GM12875 (cell line): ENCODE measurements around the gene KCTD1.
A peak's percentile ranks its signal among the peaks of the same experiment; 100 is the strongest.

Experiments
- H3K4me3 ChIP-seq: one replicate; pipeline ENCODE4 v1.5.1; 2011; ENCODE audit warnings: low read depth, low read length, control low read depth
- TF ChIP-seq, protein P1 (sequence below): IDR thresholded peaks from 2 replicates; pipeline ENCODE4 v1.5.1; 2011; ENCODE audit warnings: low read depth, mild to moderate bottlenecking, control low read depth, inconsistent platforms, low read length, moderate library complexity, borderline replicate concordance; ENCODE audit not compliant: insufficient read depth

KCTD1 gene

DNA sequence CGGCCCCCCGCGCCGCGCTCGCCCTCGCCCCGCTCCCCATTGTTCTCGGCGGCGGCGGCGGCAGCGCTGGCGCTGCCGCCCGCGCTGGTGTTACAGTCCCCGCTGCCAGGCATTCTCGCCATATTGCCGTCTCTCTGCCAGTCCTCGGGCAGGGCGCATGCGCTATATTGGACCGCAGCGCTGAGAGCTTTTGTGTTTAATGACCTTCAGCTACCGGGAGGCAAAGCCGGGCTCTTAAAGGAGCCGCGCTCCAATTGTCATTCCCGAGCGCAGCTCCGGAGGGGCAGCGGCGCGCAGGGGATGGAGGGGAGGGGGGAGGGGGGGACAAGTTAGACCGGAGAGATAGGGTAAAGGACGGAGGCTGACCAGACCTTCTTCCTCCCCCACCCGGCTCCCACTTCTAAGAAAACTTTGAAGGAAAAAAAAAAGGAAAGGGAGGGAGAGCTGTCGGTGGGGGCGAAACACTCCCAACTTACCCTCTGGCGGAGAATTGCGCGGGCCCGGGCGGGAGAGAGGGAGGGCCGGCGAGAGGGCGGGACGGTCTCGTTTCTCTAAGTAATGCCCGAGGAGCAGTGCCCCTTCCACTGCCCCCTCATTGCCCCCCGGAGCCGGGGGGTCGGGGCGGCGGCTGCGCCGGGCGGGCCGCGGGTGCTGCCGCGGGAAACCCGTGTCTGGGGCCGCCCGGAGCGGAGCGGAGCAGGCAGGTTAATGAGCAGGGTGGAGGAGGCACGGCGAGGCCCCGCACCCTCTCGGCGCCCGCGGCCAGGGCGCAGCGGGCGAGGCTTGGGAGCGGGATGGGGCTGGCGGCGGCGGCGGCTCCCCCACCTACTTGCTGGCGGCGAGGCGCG lies at the start of gene KCTD1:
KCTD1 (minus strand) TSS at position 139 of the 848 bp plus-strand sequence; CDS start at position 122, 17 bp downstream.
- TF ChIP-seq, protein P1, sequence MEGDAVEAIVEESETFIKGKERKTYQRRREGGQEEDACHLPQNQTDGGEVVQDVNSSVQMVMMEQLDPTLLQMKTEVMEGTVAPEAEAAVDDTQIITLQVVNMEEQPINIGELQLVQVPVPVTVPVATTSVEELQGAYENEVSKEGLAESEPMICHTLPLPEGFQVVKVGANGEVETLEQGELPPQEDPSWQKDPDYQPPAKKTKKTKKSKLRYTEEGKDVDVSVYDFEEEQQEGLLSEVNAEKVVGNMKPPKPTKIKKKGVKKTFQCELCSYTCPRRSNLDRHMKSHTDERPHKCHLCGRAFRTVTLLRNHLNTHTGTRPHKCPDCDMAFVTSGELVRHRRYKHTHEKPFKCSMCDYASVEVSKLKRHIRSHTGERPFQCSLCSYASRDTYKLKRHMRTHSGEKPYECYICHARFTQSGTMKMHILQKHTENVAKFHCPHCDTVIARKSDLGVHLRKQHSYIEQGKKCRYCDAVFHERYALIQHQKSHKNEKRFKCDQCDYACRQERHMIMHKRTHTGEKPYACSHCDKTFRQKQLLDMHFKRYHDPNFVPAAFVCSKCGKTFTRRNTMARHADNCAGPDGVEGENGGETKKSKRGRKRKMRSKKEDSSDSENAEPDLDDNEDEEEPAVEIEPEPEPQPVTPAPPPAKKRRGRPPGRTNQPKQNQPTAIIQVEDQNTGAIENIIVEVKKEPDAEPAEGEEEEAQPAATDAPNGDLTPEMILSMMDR: no peak
- H3K4me3 ChIP-seq: peak within 1 kb of the TSS; percentile 88

DNA sequence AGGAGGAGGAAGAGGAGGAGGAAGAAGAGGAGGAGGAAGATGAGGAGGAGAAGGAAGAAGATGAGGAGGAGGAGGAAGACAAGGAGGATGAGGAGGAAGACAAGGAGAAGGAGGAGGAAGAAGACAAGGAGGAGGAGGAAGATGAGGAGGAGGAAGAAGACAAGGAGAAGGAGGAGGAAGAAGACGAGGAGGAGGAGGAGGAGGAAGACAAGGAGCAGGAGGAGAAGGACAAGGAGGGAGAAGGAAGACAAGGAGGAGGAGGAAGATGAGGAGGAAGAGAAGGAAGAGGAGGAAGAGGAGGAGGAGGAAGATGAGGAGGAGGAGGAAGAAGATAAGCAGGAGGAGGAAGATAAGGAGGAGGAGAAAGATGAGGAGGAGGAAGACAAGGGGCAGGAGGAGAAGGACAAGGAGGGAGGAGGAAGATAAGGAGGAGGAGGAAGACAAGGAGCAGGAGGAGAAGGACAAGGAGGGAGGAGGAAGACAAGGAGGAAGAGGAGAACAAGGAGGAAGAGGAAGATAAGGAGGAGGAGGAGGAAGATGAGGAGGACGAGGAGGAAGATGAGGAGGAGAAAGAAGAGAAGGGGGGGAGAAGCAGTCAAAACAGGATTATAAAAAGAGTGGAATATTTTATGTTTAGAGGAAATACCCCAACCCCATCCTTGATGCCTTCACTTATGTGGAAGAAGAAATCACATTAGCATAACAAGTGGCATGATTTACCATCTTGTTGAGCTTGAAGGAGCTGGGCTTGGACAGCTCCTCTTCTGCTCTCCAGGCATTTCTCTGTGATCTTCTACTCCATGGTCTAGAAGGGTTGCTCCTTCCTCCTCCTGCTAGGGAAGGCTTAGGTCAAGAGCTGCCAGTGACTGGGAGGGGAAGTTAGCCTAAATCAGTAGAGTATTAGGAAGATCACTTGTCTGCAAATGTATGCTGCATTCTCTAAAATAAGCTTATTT lies 45.3 kb upstream of the KCTD1 start:
- TF ChIP-seq, protein P1: no peak
- H3K4me3 ChIP-seq: no peak overlapping the region

DNA sequence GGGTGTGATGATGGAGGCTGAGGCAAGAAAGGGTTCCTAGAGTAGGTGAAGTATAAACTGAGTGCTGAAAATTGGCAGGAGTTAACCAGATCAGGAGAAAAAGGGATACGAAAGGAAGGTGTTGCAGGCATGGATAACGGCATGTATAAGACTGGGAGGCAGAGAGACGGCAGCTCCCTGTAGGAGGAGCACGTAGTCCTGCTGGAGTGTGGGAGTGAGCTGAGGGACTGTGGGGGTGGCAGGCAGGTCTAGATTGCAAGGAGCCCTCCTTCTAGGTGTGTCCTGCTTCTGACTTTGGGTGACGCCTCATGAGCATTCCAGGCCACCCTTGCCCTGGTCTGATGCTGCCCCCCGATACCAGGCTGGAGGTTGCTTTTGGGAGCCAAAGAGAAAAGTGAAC lies 36.4 kb upstream of the KCTD1 start:
- TF ChIP-seq, protein P1: no peak
- H3K4me3 ChIP-seq: no peak overlapping the region

DNA sequence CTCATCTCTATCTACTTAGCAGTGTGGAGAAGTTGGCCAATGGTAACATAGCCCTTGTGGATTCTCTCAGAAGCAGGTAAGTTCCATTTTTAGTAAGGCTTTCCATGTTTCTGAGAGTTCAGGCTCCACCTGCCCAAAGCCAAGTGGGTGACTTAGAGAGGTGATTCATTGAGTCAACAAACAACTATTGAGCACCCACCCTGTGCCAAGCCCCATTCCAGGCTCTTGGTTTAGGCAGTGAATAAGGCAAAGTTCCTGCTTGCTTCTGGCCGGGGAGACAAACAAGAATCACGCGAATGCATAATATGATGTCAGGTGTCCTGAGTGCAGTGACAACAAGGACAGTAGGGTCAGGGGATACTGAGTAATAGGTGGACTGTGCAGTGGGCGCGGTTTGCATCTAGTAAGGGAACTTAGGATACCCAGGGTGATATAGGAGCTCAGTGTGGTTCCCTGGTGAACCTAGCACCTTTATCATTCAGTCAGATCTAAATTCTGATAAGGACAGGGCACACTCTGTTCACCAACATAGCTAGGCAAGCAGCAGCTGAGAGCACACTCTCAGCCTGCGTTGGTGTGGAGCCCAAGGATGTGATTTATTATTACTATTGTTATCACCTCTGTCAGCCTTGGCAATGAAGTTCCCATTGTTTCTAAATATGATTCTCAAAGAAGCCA lies 31.7 kb upstream of the KCTD1 start:
- H3K4me3 ChIP-seq: no peak overlapping the region
- TF ChIP-seq, protein P1: no peak

DNA sequence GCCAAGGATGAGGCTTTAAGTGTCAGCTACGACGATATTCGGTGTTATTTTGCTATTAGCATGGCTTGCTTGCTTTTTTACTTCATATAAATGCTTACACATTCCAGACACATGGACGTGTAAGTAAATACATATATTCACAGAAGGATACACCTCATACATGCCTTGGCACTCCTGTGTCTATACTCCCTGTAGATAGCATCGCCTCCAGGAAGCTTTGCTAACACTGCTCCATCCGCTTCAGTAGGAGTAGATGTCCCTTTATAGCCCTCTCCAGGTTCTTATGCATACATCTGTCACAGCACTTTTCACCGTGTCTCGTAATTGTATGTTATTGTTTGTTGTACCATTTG lies 27.5 kb upstream of the KCTD1 start:
- TF ChIP-seq, protein P1: no peak
- no peak overlapping the region for H3K4me3 ChIP-seq

DNA sequence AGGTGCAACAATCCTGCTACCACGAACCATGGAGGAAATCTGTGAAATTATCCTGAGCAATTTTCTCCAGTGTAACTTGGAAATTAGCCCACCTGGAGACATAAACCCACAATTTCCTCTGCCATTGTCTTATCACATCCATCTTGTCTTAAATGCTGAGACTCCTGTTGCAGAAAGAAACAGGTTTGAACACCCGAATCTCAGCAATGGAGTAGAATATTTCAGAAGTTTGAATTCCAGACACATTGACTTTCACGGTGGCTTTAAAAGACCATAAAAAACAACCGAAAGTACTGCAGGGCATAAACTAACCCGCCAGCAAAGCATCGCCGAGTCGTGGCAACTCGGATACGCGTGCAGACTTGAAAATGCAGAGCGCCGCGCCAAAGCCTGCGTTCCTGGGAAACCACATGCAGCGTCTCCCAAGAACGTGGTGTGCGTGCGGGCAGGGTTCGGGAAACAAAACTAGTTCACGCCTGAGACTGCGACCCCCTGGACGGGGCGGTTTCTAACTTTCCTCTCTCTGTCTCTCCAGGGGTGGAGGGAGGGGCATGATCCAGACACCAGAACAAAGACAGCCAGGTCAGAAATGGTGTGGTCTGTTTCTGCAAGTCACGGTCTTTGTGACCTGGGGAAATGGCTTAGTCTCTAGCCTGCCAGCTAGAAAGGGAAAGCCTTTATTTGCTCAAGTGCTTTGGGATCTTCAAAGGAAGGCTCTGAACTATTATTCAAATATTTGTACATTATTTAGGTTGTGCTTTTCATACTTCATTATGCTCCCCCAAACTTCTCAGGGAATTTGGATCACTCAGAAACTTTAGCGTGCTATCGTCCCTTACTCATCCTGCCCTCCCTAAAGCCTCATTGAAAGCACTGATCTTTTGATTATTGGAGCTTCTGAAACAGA lies 26.9 kb upstream of the KCTD1 start:
- peak overlapping the region; percentile 38 for H3K4me3 ChIP-seq
- TF ChIP-seq, protein P1: no peak
